GM12801 (cell line): Measurements from ENCODE around the gene GCNT2.

Experiments
- TF ChIP-seq, protein P1 (sequence below): IDR thresholded peaks from one replicate; pipeline ENCODE4 v1.5.1; 2011; ENCODE audit warnings: control low read depth; ENCODE audit not compliant: insufficient read length; ENCODE audit errors: extremely low read depth

Gene GCNT2

DNA sequence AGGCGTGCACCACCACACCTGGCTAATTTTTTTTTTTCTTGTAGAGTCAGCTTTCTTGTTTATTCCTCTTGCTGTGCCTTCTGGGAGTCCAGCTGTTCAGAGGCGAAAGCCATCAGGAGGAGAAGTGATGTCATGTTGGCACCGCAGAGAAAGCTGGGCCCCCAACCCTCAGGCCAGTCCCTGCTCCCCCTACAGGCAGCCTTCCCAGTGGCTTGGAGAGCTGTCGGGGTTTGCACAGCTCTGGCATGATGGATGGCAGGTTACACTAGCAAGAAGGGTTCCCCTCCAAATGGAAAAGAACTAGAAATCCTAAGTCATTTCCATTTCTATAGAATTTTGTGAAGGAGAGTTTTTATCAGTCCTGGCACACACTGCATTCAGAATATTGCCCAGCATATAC lies 100.7 kb downstream of the GCNT2 start:
- TF ChIP-seq, protein P1, sequence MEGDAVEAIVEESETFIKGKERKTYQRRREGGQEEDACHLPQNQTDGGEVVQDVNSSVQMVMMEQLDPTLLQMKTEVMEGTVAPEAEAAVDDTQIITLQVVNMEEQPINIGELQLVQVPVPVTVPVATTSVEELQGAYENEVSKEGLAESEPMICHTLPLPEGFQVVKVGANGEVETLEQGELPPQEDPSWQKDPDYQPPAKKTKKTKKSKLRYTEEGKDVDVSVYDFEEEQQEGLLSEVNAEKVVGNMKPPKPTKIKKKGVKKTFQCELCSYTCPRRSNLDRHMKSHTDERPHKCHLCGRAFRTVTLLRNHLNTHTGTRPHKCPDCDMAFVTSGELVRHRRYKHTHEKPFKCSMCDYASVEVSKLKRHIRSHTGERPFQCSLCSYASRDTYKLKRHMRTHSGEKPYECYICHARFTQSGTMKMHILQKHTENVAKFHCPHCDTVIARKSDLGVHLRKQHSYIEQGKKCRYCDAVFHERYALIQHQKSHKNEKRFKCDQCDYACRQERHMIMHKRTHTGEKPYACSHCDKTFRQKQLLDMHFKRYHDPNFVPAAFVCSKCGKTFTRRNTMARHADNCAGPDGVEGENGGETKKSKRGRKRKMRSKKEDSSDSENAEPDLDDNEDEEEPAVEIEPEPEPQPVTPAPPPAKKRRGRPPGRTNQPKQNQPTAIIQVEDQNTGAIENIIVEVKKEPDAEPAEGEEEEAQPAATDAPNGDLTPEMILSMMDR: no peak

DNA sequence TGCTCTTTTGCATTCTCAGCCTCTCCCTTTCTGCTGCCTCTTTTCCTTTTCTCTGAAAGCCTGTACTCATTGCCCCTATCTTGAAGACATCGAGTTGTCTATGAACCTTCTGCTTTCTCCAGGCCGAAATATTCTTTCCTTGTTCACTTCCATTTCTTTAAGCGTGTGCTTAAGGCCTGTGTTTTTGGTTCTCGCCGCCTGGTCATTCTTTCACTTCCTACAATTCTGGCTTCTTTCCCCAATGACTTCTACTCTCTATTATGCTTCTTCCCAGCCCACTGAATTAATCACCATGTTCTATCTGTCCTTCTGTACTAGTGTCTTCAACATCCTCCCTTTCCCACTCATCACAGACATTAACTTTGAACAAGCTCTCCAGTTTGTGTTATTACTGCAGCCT lies 103.7 kb downstream of the GCNT2 start:
- TF ChIP-seq, protein P1: no peak

DNA sequence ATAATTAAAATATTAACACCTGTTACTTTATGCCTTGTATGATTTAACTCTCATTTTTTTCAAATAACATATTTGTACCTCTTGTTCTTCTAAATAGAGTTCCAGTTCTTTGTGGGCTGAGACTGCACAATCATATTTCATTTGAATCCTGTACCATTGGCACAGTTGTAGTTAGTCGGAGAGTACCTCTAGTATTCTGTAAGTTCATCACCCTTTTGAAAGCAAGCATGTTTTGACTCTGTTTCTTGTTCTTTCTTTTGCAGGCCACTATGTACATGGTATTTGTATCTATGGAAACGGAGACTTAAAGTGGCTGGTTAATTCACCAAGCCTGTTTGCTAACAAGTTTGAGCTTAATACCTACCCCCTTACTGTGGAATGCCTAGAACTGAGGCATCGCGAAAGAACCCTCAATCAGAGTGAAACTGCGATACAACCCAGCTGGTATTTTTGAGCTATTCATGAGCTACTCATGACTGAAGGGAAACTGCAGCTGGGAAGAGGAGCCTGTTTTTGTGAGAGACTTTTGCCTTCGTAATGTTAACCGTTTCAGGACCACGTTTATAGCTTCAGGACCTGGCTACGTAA lies 105.1 kb downstream of the GCNT2 start:
- TF ChIP-seq, protein P1: no peak

DNA sequence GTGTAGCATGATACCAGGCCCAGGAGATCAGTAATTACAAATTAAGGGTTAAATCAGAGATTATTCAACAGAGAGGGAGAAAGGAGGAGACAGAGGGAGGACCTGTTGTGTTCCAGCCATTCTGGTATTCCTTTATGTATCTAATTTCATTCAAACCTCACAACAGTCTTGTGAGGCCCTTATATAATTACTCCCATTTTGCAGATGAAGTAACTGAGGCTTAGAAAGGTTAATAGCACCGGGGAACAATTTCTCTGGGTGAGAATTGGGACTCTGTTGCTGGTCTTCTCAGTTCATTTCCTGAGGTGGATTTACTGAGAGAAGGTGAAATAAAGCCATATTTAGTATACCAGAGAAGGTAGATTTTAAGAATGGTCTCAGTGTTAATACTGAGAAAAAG lies 106.6 kb downstream of the GCNT2 start:
- TF ChIP-seq, protein P1: no peak

DNA sequence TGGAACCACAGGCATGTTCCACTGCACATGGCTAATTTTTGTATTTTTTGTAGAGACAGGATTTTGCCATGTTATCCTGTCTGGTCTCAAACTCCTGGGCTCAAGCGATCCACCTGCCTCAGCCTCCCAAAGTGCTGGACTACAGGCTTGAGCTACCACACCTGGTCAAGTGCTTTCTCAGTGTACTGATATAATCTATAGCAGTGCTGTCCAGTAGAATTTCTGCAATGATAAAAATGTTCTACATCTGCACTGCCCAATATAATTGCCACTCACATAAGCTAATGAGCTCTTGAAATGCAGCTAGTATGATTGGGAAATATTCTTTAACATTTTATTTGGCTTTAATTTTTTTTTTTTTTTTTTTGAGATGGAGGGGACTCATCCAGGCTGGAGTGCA lies 109.0 kb downstream of the GCNT2 start:
- TF ChIP-seq, protein P1: no peak

DNA sequence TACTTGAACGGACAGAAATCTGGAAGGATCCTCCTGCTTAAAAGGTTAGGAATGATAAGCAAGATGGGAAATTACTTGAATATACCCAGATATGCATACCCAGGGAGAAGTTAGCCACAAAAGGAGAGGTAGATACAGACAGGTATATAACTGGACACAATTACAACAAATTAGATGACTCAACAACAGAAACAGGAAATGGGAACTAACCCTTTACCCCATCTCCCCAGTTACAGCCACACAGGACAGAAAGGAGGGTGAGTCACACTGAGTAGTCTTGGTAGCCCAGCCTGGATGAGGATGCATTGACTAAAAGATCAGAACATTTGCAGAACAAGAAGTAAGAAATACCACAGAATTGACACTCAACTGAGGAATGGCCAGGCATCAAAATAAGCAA lies 112.1 kb downstream of the GCNT2 start:
- TF ChIP-seq, protein P1: no peak

DNA sequence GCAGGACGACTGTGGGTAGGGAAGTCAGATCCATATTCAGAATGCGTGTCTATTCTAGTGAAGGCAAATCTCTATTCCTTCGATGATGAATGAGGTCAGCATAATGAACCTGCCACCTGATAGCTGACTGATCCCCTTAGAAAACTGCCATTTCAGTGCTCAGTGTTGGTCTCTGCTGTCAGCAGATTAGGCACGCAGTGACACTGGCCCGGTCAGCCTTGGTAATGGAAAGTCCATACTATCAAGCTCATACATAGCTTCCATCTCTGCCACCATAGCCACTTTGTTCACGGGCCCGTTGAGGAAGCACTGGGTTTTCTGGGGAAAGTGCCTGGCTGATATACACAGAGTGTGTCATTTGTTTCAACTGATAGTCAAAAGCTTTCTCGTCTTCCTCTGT lies 119.3 kb downstream of the GCNT2 start:
- TF ChIP-seq, protein P1: no peak

DNA sequence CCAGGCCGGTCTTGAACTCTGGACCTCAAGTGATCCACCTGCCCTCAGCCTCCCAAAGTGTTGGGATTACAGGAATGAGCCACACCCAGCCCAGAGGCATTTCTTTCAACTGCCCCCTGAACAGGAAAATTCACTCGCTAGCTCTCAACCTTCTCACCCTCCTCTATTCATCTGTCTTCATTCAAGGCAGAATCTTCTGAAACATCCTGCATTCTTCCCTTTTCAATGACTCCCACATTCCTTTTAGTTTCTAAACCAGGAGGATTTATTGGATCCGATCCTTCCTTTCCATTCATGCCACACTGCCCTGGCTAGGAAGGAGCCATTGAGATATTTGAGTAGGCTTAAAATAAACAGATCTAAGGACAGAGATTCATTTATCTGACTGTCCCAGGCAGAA lies 120.4 kb downstream of the GCNT2 start:
- TF ChIP-seq, protein P1: no peak
